Tibial nerve (tissue), 3 donors: ENCODE data around the gene DGKH.

Experiments used
- CTCF ChIP-seq, 5 experiments: fragments of 200-600 bp in 3 of 5; fragments of 450-650 bp in 2 of 5; sonication (generic) in 3 of 5; IDR thresholded peaks; one replicate each; pipeline ENCODE4 v1.5.1; 2016 to 2019; ENCODE audit warnings: antibody characterized with exemption in 5 of 5, mild to moderate bottlenecking in 3 of 5, moderate library complexity in 2 of 5
- POLR2A ChIP-seq, 2 donors: fragments of 450-650 bp; IDR thresholded peaks; one replicate each; pipeline ENCODE4 v1.6.1; 2017; ENCODE audit warnings: antibody characterized with exemption in 2 of 2, mild to moderate bottlenecking in 2 of 2, moderate library complexity in 2 of 2

- TF ChIP-seq POLR2A (IDR thresholded peaks at IDR 0.05), result no peak
- TF ChIP-seq CTCF (IDR thresholded peaks at IDR 0.05), result no peak
Measured at GRCh38 chr13:42214446-42214845, 166.0 kb downstream of the DGKH start.
